HepG2 (cell line): ENCODE data around the gene ANKRD13D. TPM values are rescaled to one million over a fixed set of nuclear protein-coding genes. Genes with fewer than 3 reads are reported as not detected.

Experiments used
- ATAC-seq: fragments of 200-7000 bp; cut with Tn5 transposase; 3 replicates; pipeline ENCODE4 v1.9.1; 2020; ENCODE audit warnings: mild to moderate bottlenecking, moderate library complexity
- BruUV-seq: library from RNA; stranded (reverse); fragments of 400-500 nt; replicated peaks from 2 replicates; lab custom pipeline; 2021; lab: Mats Ljungman, UMichigan
- CTCF ChIA-PET: fragments of 300-600 bp; formaldehyde crosslinking; extraction: SDS; loops from one replicate; lab custom pipeline; 2021; ENCODE audit warnings: low total read pairs, inconsistent platforms, low intra/inter-chr PET ratio; lab: Yijun Ruan, JAX
- POLR2A ChIA-PET: fragments of 350-600 bp; sonication (Branson Sonifier 250); formaldehyde crosslinking; loops from one replicate; lab custom pipeline; 2020; ENCODE audit warnings: antibody characterized with exemption, inconsistent platforms; lab: Yijun Ruan, JAX
- DNase-seq: peaks from one replicate; pipeline ENCODE4 v3.0.0-alpha.2; 2015; ENCODE audit warnings: low spot score
- FAIRE-seq: peaks from 3 replicates; lab custom pipeline; 2011; peaks lifted over from hg19 to GRCh38; lab: Jason Lieb, UNC
- H2AFZ ChIP-seq: one replicate; pipeline ENCODE4 v1.6.1; 2011; ENCODE audit warnings: low read length, inconsistent platforms
- H3K27ac ChIP-seq: fragments of 300-600 bp; 3 replicates; pipeline ENCODE4 v1.8.0; 2011; ENCODE audit warnings: mixed run types, mild to moderate bottlenecking, mixed read lengths, low read length, inconsistent platforms; ENCODE audit not compliant: insufficient read depth; ENCODE audit errors: extremely low read length
- H3K27me3 ChIP-seq, 2 experiments: fragments of 200-600 bp in 1 of 2; 2 replicates in 1 of 2; 3 replicates in 1 of 2; pipeline versions ENCODE4 v1.6.0 to v1.8.0; 2011; ENCODE audit warnings: low read length in 2 of 2, mild to moderate bottlenecking in 2 of 2, moderate library complexity in 2 of 2, inconsistent platforms in 1 of 2; ENCODE audit not compliant: insufficient read depth in 2 of 2, control insufficient read depth in 1 of 2
- H3K36me3 ChIP-seq, 2 experiments: fragments of 200-600 bp in 1 of 2; replicated peaks in 1 of 2; 2 replicates in 1 of 2; 3 replicates in 1 of 2; pipeline versions ENCODE4 v1.5.1 to v1.8.0; 2011; ENCODE audit warnings: low read length in 2 of 2, inconsistent platforms in 1 of 2; ENCODE audit not compliant: insufficient read depth in 2 of 2, control insufficient read depth in 1 of 2
- H3K4me1 ChIP-seq: 2 replicates; pipeline ENCODE4 v1.5.1; 2012; ENCODE audit warnings: low read length, inconsistent platforms; ENCODE audit not compliant: insufficient read depth
- H3K4me2 ChIP-seq: 2 replicates; pipeline ENCODE4 v1.6.0; 2011; ENCODE audit warnings: low read depth, low read length, inconsistent platforms
- H3K4me3 ChIP-seq, 3 experiments: fragments of 200-600 bp in 1 of 3; sonication (generic), shearing (Covaris generic) in 1 of 3; replicated peaks in 1 of 3; 2 replicates each; pipeline ENCODE4 v1.5.1; 2011 to 2016; ENCODE audit warnings: low read length in 3 of 3, inconsistent platforms in 2 of 3, low read depth in 2 of 3, mild to moderate bottlenecking in 2 of 3, control low read depth in 1 of 3, mixed read lengths in 1 of 3; ENCODE audit not compliant: insufficient read depth in 1 of 3
- H3K79me2 ChIP-seq: one replicate; pipeline ENCODE4 v1.6.1; 2011; ENCODE audit warnings: low read length, inconsistent platforms; ENCODE audit not compliant: insufficient read depth
- H3K9ac ChIP-seq: 2 replicates; pipeline ENCODE4 v1.6.0; 2011; ENCODE audit warnings: mild to moderate bottlenecking, low read depth, low read length, inconsistent platforms; ENCODE audit not compliant: insufficient read depth
- H3K9me3 ChIP-seq: 2 replicates; pipeline ENCODE4 v1.5.1; 2012; ENCODE audit warnings: mild to moderate bottlenecking, low read length
- H4K20me1 ChIP-seq: 2 replicates; pipeline ENCODE4 v1.6.0; 2011; ENCODE audit warnings: inconsistent platforms, mild to moderate bottlenecking, low read length, moderate library complexity; ENCODE audit not compliant: insufficient read depth
- CEBPB ChIP-seq: IDR thresholded peaks from 2 replicates; pipeline ENCODE4 v1.6.1; 2011; ENCODE audit warnings: low read depth, low read length, improper control_type of control experiment, borderline replicate concordance
- CREB3 ChIP-seq: sonication (generic); formaldehyde crosslinking; IDR thresholded peaks from 2 replicates; pipeline ENCODE4 v1.5.0; 2020; ENCODE audit warnings: missing genetic modification reagents
- KLF6 ChIP-seq: IDR thresholded peaks from 2 replicates; pipeline ENCODE4 v1.8.0; 2016; ENCODE audit warnings: missing biosample characterization, missing genetic modification reagents
- NR2F6 ChIP-seq, 2 experiments: IDR thresholded peaks; 2 replicates each; pipeline ENCODE4 v1.6.1; 2016; ENCODE audit warnings: antibody characterized with exemption in 1 of 2, mild to moderate bottlenecking in 1 of 2
- SP2 ChIP-seq: sonication (generic); formaldehyde crosslinking; IDR thresholded peaks from 2 replicates; pipeline ENCODE4 v1.5.1; 2020; ENCODE audit warnings: mild to moderate bottlenecking, missing genetic modification reagents
- TFAP4 ChIP-seq: sonication (generic); IDR thresholded peaks from 2 replicates; pipeline ENCODE4 v1.6.1; 2016; ENCODE audit warnings: low read depth, borderline replicate concordance
- ZNF546 ChIP-seq: sonication (generic); formaldehyde crosslinking; conservative IDR thresholded peaks from 2 replicates; pipeline ENCODE4 v1.8.1; 2023; ENCODE audit warnings: mild to moderate bottlenecking, missing genetic modification reagents
- WGBS: methylation state at CpG from one replicate; pipeline ENCODE4 v1.1.6; 2017; ENCODE audit warnings: low lambda C conversion rate; 5-methylcytosine and 5-hydroxymethylcytosine counted together
- in situ Hi-C: cut with HindIII; loops from 2 replicates; pipeline ENCODE4 v1.10.0; 2017; ENCODE audit warnings: low pct_unique_long_range_greater_than_20kb; ENCODE audit not compliant: extremely low pct_ligation_motif_present
- intact Hi-C: fragments of 100-400 bp; cut with micrococcal nuclease; formaldehyde crosslinking; loops from one replicate; pipeline ENCODE4 v1.10.0; 2022; ENCODE audit not compliant: unreplicated experiment
- polyA plus RNA-seq, 8 experiments: library from polyadenylated mRNA; depleted of rRNA in 3 of 8; stranded (reverse) in 7 of 8; unstranded in 1 of 8; fragments of >200 nt; fragmentation: Illumina TruSeq in 4 of 8; extraction: Trizol in 4 of 8; gene quantifications; 2 replicates each; pipeline versions ENCODE4 v1.2.1 to v1.2.3, GENCODE V29; 2011 to 2016; ENCODE audit warnings: low read depth in 4 of 8, missing spikeins in 1 of 8, mixed read lengths in 1 of 8; ENCODE audit not compliant: insufficient read depth in 1 of 8
- total RNA-seq, 5 experiments: library from RNA; depleted of rRNA; stranded (reverse); fragments of >200 nt; fragmentation: Illumina TruSeq; extraction: Trizol; gene quantifications; 2 replicates each; pipeline ENCODE4 v1.2.3, GENCODE V29; 2016; ENCODE audit warnings: low read depth in 1 of 5
- TF ChIP-seq, protein P1 (sequence below): sonication (generic); formaldehyde crosslinking; IDR thresholded peaks from 2 replicates; pipeline ENCODE4 v1.4.0; 2020; ENCODE audit warnings: missing genetic modification reagents

Gene ANKRD13D
- total and polyA plus RNA-seq, 2 of the 13 experiments (the other 11 are each of a cell fraction or from before 2014, with no cell fraction given), result 18.6 to 27.3 TPM

DNA sequence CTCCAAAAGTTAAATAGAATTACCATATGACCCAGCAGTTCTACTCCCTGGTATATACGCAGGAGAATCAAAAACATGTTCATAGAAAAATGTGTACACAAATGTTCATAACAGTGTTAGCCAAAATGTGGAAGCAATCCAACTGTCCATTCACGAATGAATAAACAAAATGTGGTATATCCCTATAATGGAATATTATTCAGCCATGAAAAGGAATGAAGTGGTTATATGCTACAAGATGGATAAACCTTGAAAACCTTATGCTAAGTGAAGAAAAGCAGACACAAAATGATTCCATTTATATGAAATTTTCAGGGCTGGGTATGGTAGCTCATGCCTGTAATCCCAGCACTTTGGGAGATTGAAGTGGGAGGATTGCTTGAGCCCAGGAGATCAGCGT, 48.2 kb downstream of the ANKRD13D start:
- H3K9ac ChIP-seq, result no peak overlapping the region
- DNase-seq, result no peak
- H3K79me2 ChIP-seq, result no peaks in the 10 kb centered on the region
- no peaks in the 10 kb centered on the region for H4K20me1 ChIP-seq
- ChIA-PET CTCF (no interaction called here), POLR2A (no interaction called here)
- H3K4me2 ChIP-seq, result no peak overlapping the region
- H3K4me3 ChIP-seq, result no peak overlapping the region
- no peak overlapping the region for H2AFZ ChIP-seq
- no peak for ATAC-seq
- H3K27me3 ChIP-seq, result no peaks in the 10 kb centered on the region
- TF ChIP-seq CEBPB (no peak), TFAP4 (no peak), SP2 (CRISPR knock-in tag) (no peak), CREB3 (CRISPR knock-in tag) (no peak), NR2F6 (IDR thresholded peaks at IDR 0.05) (no peak), NR2F6 (CRISPR knock-in tag; IDR thresholded peaks at IDR 0.05) (no peak), KLF6 (CRISPR knock-in tag) (no peak), ZNF546 (CRISPR knock-in tag) (no peak)
- TF ChIP-seq, protein P1, sequence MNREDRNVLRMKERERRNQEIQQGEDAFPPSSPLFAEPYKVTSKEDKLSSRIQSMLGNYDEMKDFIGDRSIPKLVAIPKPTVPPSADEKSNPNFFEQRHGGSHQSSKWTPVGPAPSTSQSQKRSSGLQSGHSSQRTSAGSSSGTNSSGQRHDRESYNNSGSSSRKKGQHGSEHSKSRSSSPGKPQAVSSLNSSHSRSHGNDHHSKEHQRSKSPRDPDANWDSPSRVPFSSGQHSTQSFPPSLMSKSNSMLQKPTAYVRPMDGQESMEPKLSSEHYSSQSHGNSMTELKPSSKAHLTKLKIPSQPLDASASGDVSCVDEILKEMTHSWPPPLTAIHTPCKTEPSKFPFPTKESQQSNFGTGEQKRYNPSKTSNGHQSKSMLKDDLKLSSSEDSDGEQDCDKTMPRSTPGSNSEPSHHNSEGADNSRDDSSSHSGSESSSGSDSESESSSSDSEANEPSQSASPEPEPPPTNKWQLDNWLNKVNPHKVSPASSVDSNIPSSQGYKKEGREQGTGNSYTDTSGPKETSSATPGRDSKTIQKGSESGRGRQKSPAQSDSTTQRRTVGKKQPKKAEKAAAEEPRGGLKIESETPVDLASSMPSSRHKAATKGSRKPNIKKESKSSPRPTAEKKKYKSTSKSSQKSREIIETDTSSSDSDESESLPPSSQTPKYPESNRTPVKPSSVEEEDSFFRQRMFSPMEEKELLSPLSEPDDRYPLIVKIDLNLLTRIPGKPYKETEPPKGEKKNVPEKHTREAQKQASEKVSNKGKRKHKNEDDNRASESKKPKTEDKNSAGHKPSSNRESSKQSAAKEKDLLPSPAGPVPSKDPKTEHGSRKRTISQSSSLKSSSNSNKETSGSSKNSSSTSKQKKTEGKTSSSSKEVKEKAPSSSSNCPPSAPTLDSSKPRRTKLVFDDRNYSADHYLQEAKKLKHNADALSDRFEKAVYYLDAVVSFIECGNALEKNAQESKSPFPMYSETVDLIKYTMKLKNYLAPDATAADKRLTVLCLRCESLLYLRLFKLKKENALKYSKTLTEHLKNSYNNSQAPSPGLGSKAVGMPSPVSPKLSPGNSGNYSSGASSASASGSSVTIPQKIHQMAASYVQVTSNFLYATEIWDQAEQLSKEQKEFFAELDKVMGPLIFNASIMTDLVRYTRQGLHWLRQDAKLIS (CRISPR knock-in tag), result no peak
- H3K4me1 ChIP-seq, result no peaks in the 10 kb centered on the region
- intact Hi-C loops, result no loop called here
- no peak for FAIRE-seq
- H3K36me3 ChIP-seq, result no peaks in the 10 kb centered on the region
- BruUV-seq, result no TSS peak
- H3K27ac ChIP-seq, result no peak overlapping the region
- in situ Hi-C loops, result no loop called here
- H3K9me3 ChIP-seq, result no peaks in the 10 kb centered on the region
- WGBS, result 69% methylated on average over 3 of the region's 3 CpGs
